Parathyroid adenoma (tissue), 2 donors: ENCODE results near the gene CELF6.

Source experiments
- H2AFZ ChIP-seq: fragments of 300-600 bp; sonication (generic); one replicate; pipeline ENCODE4 v1.7.0; 2017; ENCODE audit warnings: antibody characterized with exemption, mild to moderate bottlenecking
- H3K27ac ChIP-seq: fragments of 300-600 bp; sonication (generic); one replicate; pipeline ENCODE4 v1.7.0; 2017
- H3K27me3 ChIP-seq: fragments of 300-600 bp; sonication (generic); one replicate; pipeline ENCODE4 v1.7.0; 2017; ENCODE audit warnings: low read length; ENCODE audit not compliant: control insufficient read depth, insufficient read depth
- H3K36me3 ChIP-seq: fragments of 300-600 bp; sonication (generic); one replicate; pipeline ENCODE4 v1.7.0; 2017; ENCODE audit warnings: low read length; ENCODE audit not compliant: control insufficient read depth, insufficient read depth
- H3K4me1 ChIP-seq: fragments of 300-600 bp; sonication (generic); one replicate; pipeline ENCODE4 v1.7.0; 2017; ENCODE audit warnings: control low read depth
- H3K4me2 ChIP-seq: fragments of 300-600 bp; sonication (generic); one replicate; pipeline ENCODE4 v1.7.0; 2017; ENCODE audit warnings: low read length
- H3K4me3 ChIP-seq: fragments of 300-600 bp; sonication (generic); one replicate; pipeline ENCODE4 v1.7.0; 2017; ENCODE audit warnings: low read depth, low read length
- H3K79me2 ChIP-seq: fragments of 300-600 bp; sonication (generic); one replicate; pipeline ENCODE4 v1.7.0; 2017; ENCODE audit warnings: control low read depth
- H3K9ac ChIP-seq: fragments of 300-600 bp; sonication (generic); one replicate; pipeline ENCODE4 v1.7.0; 2017; ENCODE audit warnings: mild to moderate bottlenecking
- H3K9me3 ChIP-seq: fragments of 300-600 bp; sonication (generic); one replicate; pipeline ENCODE4 v1.7.0; 2017; ENCODE audit warnings: low read length; ENCODE audit not compliant: control insufficient read depth
- CTCF ChIP-seq: fragments of 300-600 bp; sonication (generic); IDR thresholded peaks from one replicate; pipeline ENCODE4 v1.7.0; 2017; ENCODE audit warnings: antibody characterized with exemption, mild to moderate bottlenecking
- donor health status: primary hyperparathyroidism.

The CELF6 gene

GRCh38 chr15:72345280-72345679, 25.3 kb upstream of the CELF6 start:
- H3K4me3 ChIP-seq, result no peak overlapping the region
- no peak overlapping the region for H3K9ac ChIP-seq
- H3K79me2 ChIP-seq, result no peaks in the 10 kb centered on the region
- H3K4me1 ChIP-seq, result peaks cover 3% of the 10 kb centered on the region
- H3K9me3 ChIP-seq, result no peaks in the 10 kb centered on the region
- TF ChIP-seq CTCF, result no peak
- H3K27me3 ChIP-seq, result no peaks in the 10 kb centered on the region
- no peaks in the 10 kb centered on the region for H3K36me3 ChIP-seq
- no peak overlapping the region for H3K4me2 ChIP-seq
- H3K27ac ChIP-seq, result no peak overlapping the region
- no peak overlapping the region for H2AFZ ChIP-seq

GRCh38 chr15:72344602-72345001, 24.6 kb upstream of the CELF6 start:
- no peak overlapping the region for H3K9ac ChIP-seq
- no peak overlapping the region for H3K4me3 ChIP-seq
- no peak overlapping the region for H2AFZ ChIP-seq
- no peaks in the 10 kb centered on the region for H3K9me3 ChIP-seq
- no peak overlapping the region for H3K27ac ChIP-seq
- H3K4me2 ChIP-seq, result no peak overlapping the region
- TF ChIP-seq CTCF, result no peak
- H3K27me3 ChIP-seq, result no peaks in the 10 kb centered on the region
- H3K79me2 ChIP-seq, result no peaks in the 10 kb centered on the region
- H3K4me1 ChIP-seq, result peaks cover 3% of the 10 kb centered on the region
- H3K36me3 ChIP-seq, result no peaks in the 10 kb centered on the region

GRCh38 chr15:72342385-72342784, 22.4 kb upstream of the CELF6 start:
- H3K27ac ChIP-seq, result no peak overlapping the region
- H2AFZ ChIP-seq, result no peak overlapping the region
- no peaks in the 10 kb centered on the region for H3K27me3 ChIP-seq
- no peaks in the 10 kb centered on the region for H3K9me3 ChIP-seq
- no peak overlapping the region for H3K4me2 ChIP-seq
- no peak overlapping the region for H3K4me3 ChIP-seq
- no peak overlapping the region for H3K9ac ChIP-seq
- H3K4me1 ChIP-seq, result no peaks in the 10 kb centered on the region
- H3K79me2 ChIP-seq, result no peaks in the 10 kb centered on the region
- no peaks in the 10 kb centered on the region for H3K36me3 ChIP-seq
- peak; percentile 15 for TF ChIP-seq CTCF

- no peak overlapping the region for H3K9ac ChIP-seq
- no peaks in the 10 kb centered on the region for H3K27me3 ChIP-seq
- H3K4me1 ChIP-seq, result no peaks in the 10 kb centered on the region
- H3K4me3 ChIP-seq, result no peak overlapping the region
- TF ChIP-seq CTCF, result no peak
- H3K4me2 ChIP-seq, result no peak overlapping the region
- no peaks in the 10 kb centered on the region for H3K79me2 ChIP-seq
- H2AFZ ChIP-seq, result no peak overlapping the region
- H3K27ac ChIP-seq, result no peak overlapping the region
- no peaks in the 10 kb centered on the region for H3K9me3 ChIP-seq
- H3K36me3 ChIP-seq, result no peaks in the 10 kb centered on the region
These were observed 21.4 kb upstream of the CELF6 start for GRCh38 chr15:72341361-72341760.

GRCh38 chr15:72340366-72340765, 20.4 kb upstream of the CELF6 start:
- Histone ChIP-seq H3K27ac (no peak overlapping the region), H3K79me2 (no peaks in the 10 kb centered on the region), H3K27me3 (no peaks in the 10 kb centered on the region), H3K4me3 (no peak overlapping the region), H3K9me3 (no peaks in the 10 kb centered on the region), H3K4me2 (no peak overlapping the region), H3K9ac (no peak overlapping the region), H3K4me1 (no peaks in the 10 kb centered on the region), H3K36me3 (no peaks in the 10 kb centered on the region), H2AFZ (no peak overlapping the region)
- TF ChIP-seq CTCF, result no peak
